PC-3 (cell line): ENCODE measurements around the gene DVL3. TPM values are rescaled to one million over a fixed set of nuclear protein-coding genes. Genes with fewer than 3 reads are reported as not detected.

Experiments used
- ATAC-seq: fragments of 200-7000 bp; cut with Tn5 transposase; 2 replicates; pipeline ENCODE4 v1.9.1; 2020; ENCODE audit warnings: mild to moderate bottlenecking, moderate library complexity
- BruUV-seq: library from RNA; stranded (reverse); fragments of 400-500 nt; replicated peaks from 2 replicates; lab custom pipeline; 2021; lab: Mats Ljungman, UMichigan
- CTCF ChIA-PET: fragments of 300-600 bp; sonication (Branson Sonifier 250); formaldehyde crosslinking; loops from one replicate; lab custom pipeline; 2022; ENCODE audit warnings: antibody characterized with exemption; lab: Charles Lee
- POLR2A ChIA-PET: fragments of 300-600 bp; sonication (Branson Sonifier 250); formaldehyde crosslinking; loops from one replicate; lab custom pipeline; 2022; ENCODE audit warnings: antibody characterized with exemption; ENCODE audit not compliant: unreplicated experiment; lab: Charles Lee
- DNase-seq: peaks from one replicate; pipeline ENCODE4 v3.0.0-alpha.2; 2015
- H2AFZ ChIP-seq: fragments of 300-600 bp; sonication (generic); 2 replicates; pipeline ENCODE4 v1.6.0; 2016; ENCODE audit warnings: antibody characterized with exemption, low read length
- H3F3A ChIP-seq: fragments of 300-600 bp; sonication (generic); one replicate; pipeline ENCODE4 v1.6.0; 2017; ENCODE audit warnings: antibody characterized with exemption, low read length, control low read depth, mild to moderate bottlenecking; ENCODE audit not compliant: unreplicated experiment
- H3K27ac ChIP-seq: fragments of 300-600 bp; sonication (generic); 2 replicates; pipeline ENCODE4 v1.5.1; 2016; ENCODE audit warnings: mild to moderate bottlenecking, low read length
- H3K27me3 ChIP-seq: fragments of 300-600 bp; sonication (generic); 2 replicates; pipeline ENCODE4 v1.6.1; 2016; ENCODE audit warnings: low read length, mixed read lengths
- H3K36me3 ChIP-seq: fragments of 300-600 bp; sonication (generic); 2 replicates; pipeline ENCODE4 v1.6.1; 2016; ENCODE audit warnings: low read depth, mixed run types, low read length, mixed read lengths
- H3K4me1 ChIP-seq: fragments of 300-600 bp; sonication (generic); 2 replicates; pipeline ENCODE4 v1.5.1; 2016; ENCODE audit warnings: low read length; ENCODE audit not compliant: insufficient read depth
- H3K4me2 ChIP-seq: fragments of 300-600 bp; sonication (generic); 2 replicates; pipeline ENCODE4 v1.6.0; 2016; ENCODE audit warnings: low read length
- H3K4me3 ChIP-seq: fragments of 300-600 bp; sonication (generic); 2 replicates; pipeline ENCODE4 v1.5.1; 2016; ENCODE audit warnings: mild to moderate bottlenecking, low read length, mixed read lengths
- H3K79me2 ChIP-seq: fragments of 300-600 bp; sonication (generic); 2 replicates; pipeline ENCODE4 v1.6.1; 2017; ENCODE audit warnings: low read length, mixed read lengths
- H3K9ac ChIP-seq: fragments of 300-600 bp; sonication (generic); 2 replicates; pipeline ENCODE4 v1.6.0; 2016; ENCODE audit warnings: mild to moderate bottlenecking, low read length
- H3K9me2 ChIP-seq: fragments of 300-600 bp; sonication (generic); replicated peaks from 2 replicates; pipeline ENCODE4 v1.6.1; 2016; ENCODE audit warnings: mixed run types, low read length, mixed read lengths
- H3K9me3 ChIP-seq: fragments of 300-600 bp; sonication (generic); 2 replicates; pipeline ENCODE4 v1.6.1; 2016; ENCODE audit warnings: low read length, mixed read lengths
- H4K20me1 ChIP-seq: fragments of 300-600 bp; sonication (generic); 2 replicates; pipeline ENCODE4 v1.6.1; 2016; ENCODE audit warnings: low read length, mixed read lengths
- EZH2 ChIP-seq: fragments of 300-600 bp; sonication (generic); IDR thresholded peaks from one replicate; pipeline ENCODE4 v1.6.1; 2017; ENCODE audit warnings: antibody characterized with exemption, mild to moderate bottlenecking, low read length; ENCODE audit not compliant: unreplicated experiment
- EZH2phosphoT487 ChIP-seq: fragments of 300-600 bp; sonication (generic); IDR thresholded peaks from 2 replicates; pipeline ENCODE4 v1.6.1; 2018; ENCODE audit warnings: mild to moderate bottlenecking, antibody characterized with exemption, low read length, borderline replicate concordance
- intact Hi-C: fragments of 100-400 bp; cut with micrococcal nuclease; formaldehyde crosslinking; loops from 2 replicates; pipeline ENCODE4 v1.9.0; 2023
- total RNA-seq: library from RNA; depleted of rRNA; stranded (reverse); fragments of >200 nt; gene quantifications from 2 replicates; pipeline ENCODE4 v1.2.3, GENCODE V29; 2014
- TF ChIP-seq, protein P1 (sequence below): fragments of 300-600 bp; sonication (generic); conservative IDR thresholded peaks from 2 replicates; pipeline ENCODE4 v1.5.1; 2017; ENCODE audit warnings: antibody characterized with exemption, low read depth, mild to moderate bottlenecking, low read length

DVL3 gene
- total RNA-seq, 1 experiment from 2014 or later: 50.6 TPM

DNA sequence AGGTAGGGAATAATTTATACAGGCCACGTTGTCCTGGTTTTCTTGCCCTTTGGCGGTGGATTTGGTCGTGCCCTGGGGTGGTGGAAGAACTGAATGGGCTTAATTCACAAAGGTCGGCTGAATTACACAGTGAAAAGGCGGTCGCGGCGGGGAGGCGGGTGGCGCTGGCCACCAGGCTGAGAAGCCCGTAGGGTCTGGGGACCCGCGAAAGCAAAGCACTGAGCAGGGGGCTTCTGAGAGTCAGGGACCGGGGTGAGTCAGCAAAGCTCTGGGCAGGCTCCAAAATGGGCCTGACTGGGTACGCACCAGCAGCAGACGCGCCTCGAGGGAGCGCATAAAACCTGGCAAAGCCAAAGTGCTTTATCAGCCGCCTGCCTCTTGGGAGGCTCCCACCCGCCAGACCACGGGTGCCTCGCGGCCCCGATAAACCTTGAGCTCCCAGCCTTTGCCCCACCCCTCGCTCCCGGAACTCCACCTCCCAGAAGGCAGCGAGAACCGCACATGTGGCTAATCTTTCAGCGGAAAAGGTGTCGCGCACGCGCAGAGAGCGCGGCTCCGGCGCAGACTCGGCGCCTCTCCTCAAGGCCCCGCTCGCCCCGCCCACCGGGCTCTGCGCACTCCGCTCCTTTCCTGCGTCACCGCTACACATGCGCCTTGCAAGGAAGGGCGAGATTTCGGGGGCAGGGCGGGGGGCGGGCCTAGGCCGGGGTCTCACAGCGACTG, 30.4 kb downstream of the DVL3 start:
- Histone ChIP-seq H3K4me3 (peak overlapping the region; percentile 97), H3K9me2 (no peaks in the 10 kb centered on the region), H3K36me3 (peaks cover 68% of the 10 kb centered on the region), H2AFZ (peak overlapping the region; percentile 68), H3F3A (peaks cover 7% of the 10 kb centered on the region), H3K4me2 (peak overlapping the region; percentile 93), H3K27ac (peak overlapping the region; percentile 78), H3K4me1 (peaks cover 17% of the 10 kb centered on the region), H3K9me3 (no peaks in the 10 kb centered on the region), H3K79me2 (peaks cover 40% of the 10 kb centered on the region), H3K27me3 (no peaks in the 10 kb centered on the region), H4K20me1 (peaks cover 14% of the 10 kb centered on the region), H3K9ac (peak overlapping the region; percentile 90)
- TF ChIP-seq EZH2: no peak
- TF ChIP-seq EZH2phosphoT487: no peak
- TF ChIP-seq, protein P1, sequence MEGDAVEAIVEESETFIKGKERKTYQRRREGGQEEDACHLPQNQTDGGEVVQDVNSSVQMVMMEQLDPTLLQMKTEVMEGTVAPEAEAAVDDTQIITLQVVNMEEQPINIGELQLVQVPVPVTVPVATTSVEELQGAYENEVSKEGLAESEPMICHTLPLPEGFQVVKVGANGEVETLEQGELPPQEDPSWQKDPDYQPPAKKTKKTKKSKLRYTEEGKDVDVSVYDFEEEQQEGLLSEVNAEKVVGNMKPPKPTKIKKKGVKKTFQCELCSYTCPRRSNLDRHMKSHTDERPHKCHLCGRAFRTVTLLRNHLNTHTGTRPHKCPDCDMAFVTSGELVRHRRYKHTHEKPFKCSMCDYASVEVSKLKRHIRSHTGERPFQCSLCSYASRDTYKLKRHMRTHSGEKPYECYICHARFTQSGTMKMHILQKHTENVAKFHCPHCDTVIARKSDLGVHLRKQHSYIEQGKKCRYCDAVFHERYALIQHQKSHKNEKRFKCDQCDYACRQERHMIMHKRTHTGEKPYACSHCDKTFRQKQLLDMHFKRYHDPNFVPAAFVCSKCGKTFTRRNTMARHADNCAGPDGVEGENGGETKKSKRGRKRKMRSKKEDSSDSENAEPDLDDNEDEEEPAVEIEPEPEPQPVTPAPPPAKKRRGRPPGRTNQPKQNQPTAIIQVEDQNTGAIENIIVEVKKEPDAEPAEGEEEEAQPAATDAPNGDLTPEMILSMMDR: no peak
- DNase-seq (peak; percentile 99), ATAC-seq (peak; percentile 94)
- ChIA-PET POLR2A (interaction anchor here (0.6 kb wide), 1 partner anchor 37 kb away, joined by 3 read pairs; no protein-coding TSS in a partner anchor), CTCF (interaction anchor here (0.6 kb wide), 1 partner anchor 290 kb away, joined by 5 read pairs; no protein-coding TSS in a partner anchor)
- intact Hi-C loops: loop anchor here (2.0 to 5.0 kb wide), 3 partner anchors 38 to 63 kb away; partner anchors contain the start of genes ALG3 and EEF1AKMT4
- TSS peak; percentile 93 for BruUV-seq

DNA sequence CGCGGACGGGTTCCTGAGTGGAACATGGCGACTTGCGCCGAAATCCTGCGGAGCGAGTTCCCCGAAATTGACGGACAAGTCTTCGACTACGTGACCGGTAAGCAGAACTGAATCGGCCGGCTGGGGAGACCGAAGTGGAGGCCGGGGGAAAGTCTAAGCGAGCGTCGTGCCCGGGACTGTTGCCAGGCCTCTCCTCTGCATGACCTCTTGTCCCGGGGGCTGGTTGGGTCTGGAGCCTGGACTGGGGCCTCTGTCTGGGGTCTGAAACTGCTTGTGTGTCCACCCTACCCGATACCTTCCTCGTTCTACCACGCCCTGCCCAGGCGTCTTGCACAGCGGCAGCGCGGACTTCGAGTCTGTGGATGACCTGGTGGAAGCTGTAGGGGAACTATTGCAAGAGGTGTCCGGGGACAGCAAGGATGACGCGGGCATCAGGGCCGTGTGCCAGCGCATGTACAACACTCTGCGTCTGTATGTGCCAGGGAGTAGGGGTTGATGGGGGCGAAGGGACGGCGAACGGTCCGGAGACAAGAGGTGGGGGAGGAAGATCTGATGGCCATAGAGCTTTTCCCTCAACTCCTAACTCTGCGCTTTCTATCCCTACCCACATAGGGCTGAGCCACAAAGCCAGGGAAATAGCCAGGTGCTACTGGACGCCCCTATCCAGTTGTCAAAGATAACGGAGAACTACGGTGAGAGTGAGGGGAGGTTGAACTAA, 31.2 kb downstream of the DVL3 start, which contains the start of gene ABCF3:
TSS of gene ABCF3 (plus strand) at position 16 of the 718 bp plus-strand sequence. CDS start at position 25, 9 bp downstream.
- CTCF ChIA-PET: no interaction called here
- Histone ChIP-seq H3K4me2 (peak within 1 kb of the TSS; percentile 93), H4K20me1 (peaks cover 14% of the 10 kb centered on the region), H3K36me3 (peaks cover 67% of the 10 kb centered on the region), H3K27ac (peak within 1 kb of the TSS; percentile 78), H3F3A (peaks cover 7% of the 10 kb centered on the region), H3K4me1 (peaks cover 17% of the 10 kb centered on the region), H3K4me3 (peak within 1 kb of the TSS; percentile 97), H3K79me2 (peaks cover 40% of the 10 kb centered on the region), H2AFZ (peak within 1 kb of the TSS; percentile 68), H3K9me2 (no peaks in the 10 kb centered on the region), H3K9ac (peak within 1 kb of the TSS; percentile 90), H3K27me3 (no peaks in the 10 kb centered on the region), H3K9me3 (no peaks in the 10 kb centered on the region)
- DNase-seq: peak; percentile 28
- ATAC-seq: peak; percentile 19
- POLR2A ChIA-PET: no interaction called here
- intact Hi-C loops: loop anchor here (2.0 to 5.0 kb wide), 3 partner anchors 39 to 62 kb away; partner anchors contain the start of genes ALG3 and EEF1AKMT4
- TSS peak; percentile 44 for BruUV-seq
- TF ChIP-seq, protein P1: no peak
- TF ChIP-seq EZH2 (no peak), EZH2phosphoT487 (no peak)
